SU-DHL-6 (cell line): ENCODE data around the gene DHX29.

Experiments
- H2AFZ ChIP-seq: fragments of 200-600 bp; sonication (generic); 2 replicates; pipeline ENCODE4 v1.6.1; 2014; ENCODE audit warnings: low read depth, mild to moderate bottlenecking, moderate library complexity, mixed read lengths, antibody characterized with exemption, low read length; ENCODE audit not compliant: severe bottlenecking
- H3F3A ChIP-seq: fragments of 200-600 bp; shearing (Covaris generic); 2 replicates; pipeline ENCODE4 v1.6.0; 2016; ENCODE audit warnings: antibody characterized with exemption, mild to moderate bottlenecking; ENCODE audit not compliant: insufficient read depth
- H3K27ac ChIP-seq: fragments of 200-600 bp; sonication (generic); 2 replicates; pipeline ENCODE4 v1.5.1; 2016; ENCODE audit warnings: low read depth, mild to moderate bottlenecking, low read length, moderate library complexity, mixed read lengths
- H3K27me3 ChIP-seq: fragments of 200-600 bp; sonication (generic), shearing (Covaris generic); 2 replicates; pipeline ENCODE4 v1.6.0; 2014; ENCODE audit warnings: mild to moderate bottlenecking, low read length
- H3K36me3 ChIP-seq: fragments of 200-600 bp; sonication (generic); 2 replicates; pipeline ENCODE4 v1.6.1; 2014; ENCODE audit warnings: mild to moderate bottlenecking, low read length, mixed read lengths
- H3K4me2 ChIP-seq: fragments of 300-600, 200-600 bp; shearing (Covaris generic), sonication (generic); 2 replicates; pipeline ENCODE4 v1.6.0; 2014; ENCODE audit warnings: low read length, low read depth, mild to moderate bottlenecking; ENCODE audit not compliant: poor library complexity, severe bottlenecking
- H3K4me3 ChIP-seq: fragments of 200-600 bp; sonication (generic); 2 replicates; pipeline ENCODE4 v1.5.1; 2014; ENCODE audit warnings: antibody characterized with exemption, low read length, mild to moderate bottlenecking, mixed read lengths; ENCODE audit not compliant: insufficient read depth, poor library complexity, severe bottlenecking
- H3K79me2 ChIP-seq: fragments of 200-600 bp; sonication (generic); 2 replicates; pipeline ENCODE4 v1.6.1; 2014; ENCODE audit warnings: mild to moderate bottlenecking, low read length, moderate library complexity; ENCODE audit not compliant: insufficient read depth
- H3K9ac ChIP-seq: fragments of 200-600 bp; sonication (generic); 2 replicates; pipeline ENCODE4 v1.7.0; 2014; ENCODE audit warnings: mild to moderate bottlenecking, low read length
- H3K9me2 ChIP-seq: fragments of 200-600 bp; sonication (generic); replicated peaks from 2 replicates; pipeline ENCODE4 v1.6.1; 2014; ENCODE audit warnings: low read length; ENCODE audit not compliant: insufficient read depth
- H3K9me3 ChIP-seq: fragments of 200-600 bp; sonication (generic); 2 replicates; pipeline ENCODE4 v1.6.1; 2014; ENCODE audit warnings: low read length, mixed read lengths; ENCODE audit not compliant: insufficient read depth
- H4K20me1 ChIP-seq: fragments of 200-600 bp; sonication (generic); 2 replicates; pipeline ENCODE4 v1.6.1; 2014; ENCODE audit warnings: low read depth, mild to moderate bottlenecking, antibody characterized with exemption, low read length, moderate library complexity, mixed read lengths
- CTCF ChIP-seq: fragments of 200-600 bp; sonication (generic); IDR thresholded peaks from one replicate; pipeline ENCODE4 v1.5.1; 2017; ENCODE audit warnings: antibody characterized with exemption, mild to moderate bottlenecking, low read length, moderate library complexity; ENCODE audit not compliant: insufficient read depth, poor library complexity, severe bottlenecking
- EZH2phosphoT487 ChIP-seq: fragments of 200-600 bp; sonication (generic), shearing (Covaris generic); conservative IDR thresholded peaks from 2 replicates; pipeline ENCODE4 v1.6.1; 2018; ENCODE audit warnings: mild to moderate bottlenecking, antibody characterized with exemption, low read length, moderate library complexity, mixed read lengths

The DHX29 gene, protein sequence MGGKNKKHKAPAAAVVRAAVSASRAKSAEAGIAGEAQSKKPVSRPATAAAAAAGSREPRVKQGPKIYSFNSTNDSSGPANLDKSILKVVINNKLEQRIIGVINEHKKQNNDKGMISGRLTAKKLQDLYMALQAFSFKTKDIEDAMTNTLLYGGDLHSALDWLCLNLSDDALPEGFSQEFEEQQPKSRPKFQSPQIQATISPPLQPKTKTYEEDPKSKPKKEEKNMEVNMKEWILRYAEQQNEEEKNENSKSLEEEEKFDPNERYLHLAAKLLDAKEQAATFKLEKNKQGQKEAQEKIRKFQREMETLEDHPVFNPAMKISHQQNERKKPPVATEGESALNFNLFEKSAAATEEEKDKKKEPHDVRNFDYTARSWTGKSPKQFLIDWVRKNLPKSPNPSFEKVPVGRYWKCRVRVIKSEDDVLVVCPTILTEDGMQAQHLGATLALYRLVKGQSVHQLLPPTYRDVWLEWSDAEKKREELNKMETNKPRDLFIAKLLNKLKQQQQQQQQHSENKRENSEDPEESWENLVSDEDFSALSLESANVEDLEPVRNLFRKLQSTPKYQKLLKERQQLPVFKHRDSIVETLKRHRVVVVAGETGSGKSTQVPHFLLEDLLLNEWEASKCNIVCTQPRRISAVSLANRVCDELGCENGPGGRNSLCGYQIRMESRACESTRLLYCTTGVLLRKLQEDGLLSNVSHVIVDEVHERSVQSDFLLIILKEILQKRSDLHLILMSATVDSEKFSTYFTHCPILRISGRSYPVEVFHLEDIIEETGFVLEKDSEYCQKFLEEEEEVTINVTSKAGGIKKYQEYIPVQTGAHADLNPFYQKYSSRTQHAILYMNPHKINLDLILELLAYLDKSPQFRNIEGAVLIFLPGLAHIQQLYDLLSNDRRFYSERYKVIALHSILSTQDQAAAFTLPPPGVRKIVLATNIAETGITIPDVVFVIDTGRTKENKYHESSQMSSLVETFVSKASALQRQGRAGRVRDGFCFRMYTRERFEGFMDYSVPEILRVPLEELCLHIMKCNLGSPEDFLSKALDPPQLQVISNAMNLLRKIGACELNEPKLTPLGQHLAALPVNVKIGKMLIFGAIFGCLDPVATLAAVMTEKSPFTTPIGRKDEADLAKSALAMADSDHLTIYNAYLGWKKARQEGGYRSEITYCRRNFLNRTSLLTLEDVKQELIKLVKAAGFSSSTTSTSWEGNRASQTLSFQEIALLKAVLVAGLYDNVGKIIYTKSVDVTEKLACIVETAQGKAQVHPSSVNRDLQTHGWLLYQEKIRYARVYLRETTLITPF (N-terminal part only)

DNA sequence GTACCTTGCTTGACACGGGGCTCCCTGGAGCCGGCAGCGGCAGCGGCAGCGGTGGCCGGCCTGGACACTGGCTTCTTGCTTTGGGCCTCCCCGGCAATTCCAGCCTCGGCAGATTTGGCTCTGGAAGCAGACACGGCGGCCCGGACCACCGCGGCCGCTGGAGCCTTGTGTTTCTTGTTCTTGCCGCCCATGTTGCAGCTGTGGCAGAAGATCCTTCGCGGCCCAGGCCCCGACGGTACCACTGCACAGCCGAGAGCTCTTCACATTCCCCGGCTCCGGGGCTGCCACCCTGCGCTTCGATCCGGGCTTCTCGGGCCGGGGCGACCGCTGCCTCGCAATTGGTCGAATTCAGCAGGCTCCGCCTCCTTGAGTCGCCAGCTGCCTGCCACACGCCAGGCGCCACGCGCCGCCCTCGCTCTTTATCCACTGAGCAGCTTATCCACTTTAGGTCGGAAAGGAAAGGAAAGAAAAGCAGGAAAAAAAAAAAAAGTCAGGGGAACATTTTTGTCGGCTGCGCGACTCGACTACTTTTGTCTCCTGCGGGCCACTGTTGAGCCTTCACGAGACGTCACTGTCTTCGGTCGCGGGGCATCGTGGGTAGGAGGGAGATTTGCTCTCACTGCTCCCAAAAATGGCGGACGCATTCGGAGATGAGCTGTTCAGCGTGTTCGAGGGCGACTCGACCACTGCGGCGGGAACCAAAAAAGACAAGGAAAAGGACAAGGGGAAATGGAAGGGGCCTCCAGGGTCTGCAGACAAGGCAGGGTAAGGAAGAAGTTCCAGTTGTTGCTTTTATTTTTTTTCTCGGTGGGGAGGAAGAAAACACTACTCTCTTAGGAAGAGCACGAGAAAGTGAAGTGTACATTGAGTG, at the start of gene DHX29, which contains the start of gene MTREX:
DHX29 (minus strand) TSS at position 312 of the 871 bp plus-strand sequence; CDS start at position 191, 121 bp downstream.
MTREX (plus strand) TSS at position 607 of the 871 bp plus-strand sequence; CDS start at position 632, 25 bp downstream.
- Histone ChIP-seq H2AFZ (peak within 1 kb of the TSS; percentile 86), H4K20me1 (peaks cover 3% of the 10 kb centered on the region; the same call in 1 of the 2 replicates), H3F3A (no peaks in the 10 kb centered on the region), H3K9me3 (no peaks in the 10 kb centered on the region), H3K9ac (peak within 1 kb of the TSS; percentile 95), H3K27me3 (no peaks in the 10 kb centered on the region), H3K27ac (peak within 1 kb of the TSS; percentile 67), H3K36me3 (peaks cover 11% of the 10 kb centered on the region; the same call in 1 of the 2 replicates), H3K4me3 (peak within 1 kb of the TSS; percentile 99), H3K4me2 (peak within 1 kb of the TSS; percentile 67), H3K79me2 (peaks cover 95% of the 10 kb centered on the region), H3K9me2 (no peaks in the 10 kb centered on the region)
- TF ChIP-seq CTCF (no peak), EZH2phosphoT487 (no peak)

DNA sequence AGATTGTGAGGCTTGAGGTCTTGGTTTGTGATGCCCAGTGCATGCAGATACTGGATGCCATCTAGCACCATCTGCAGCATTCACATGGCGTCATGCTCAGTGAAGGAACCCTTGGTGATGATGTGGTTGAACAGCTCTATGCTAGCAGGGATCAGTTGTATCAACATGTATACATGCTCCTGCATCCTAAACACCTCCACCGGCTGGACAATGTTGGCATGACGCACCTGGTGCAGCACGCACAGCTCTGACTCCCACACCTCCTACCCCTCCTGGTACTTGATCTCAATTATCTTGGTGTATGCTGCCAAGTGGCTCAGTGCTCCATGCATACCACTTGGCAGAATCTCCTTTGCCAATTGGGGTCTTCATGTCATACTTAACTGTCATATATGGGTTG, 49.4 kb upstream of the DHX29 start:
- H3K36me3 ChIP-seq, result peaks cover 37% of the 10 kb centered on the region
- no peak overlapping the region for H3K27ac ChIP-seq
- TF ChIP-seq CTCF (no peak), EZH2phosphoT487 (no peak)
- H3K9me3 ChIP-seq, result no peaks in the 10 kb centered on the region
- no peaks in the 10 kb centered on the region; the same call in 1 of the 2 replicates for H3F3A ChIP-seq
- H3K9ac ChIP-seq, result no peak overlapping the region
- no peaks in the 10 kb centered on the region for H4K20me1 ChIP-seq
- no peaks in the 10 kb centered on the region for H3K79me2 ChIP-seq
- H3K4me3 ChIP-seq, result no peak overlapping the region
- no peak overlapping the region for H3K4me2 ChIP-seq
- no peaks in the 10 kb centered on the region for H3K27me3 ChIP-seq
- H2AFZ ChIP-seq, result no peak overlapping the region
- no peaks in the 10 kb centered on the region for H3K9me2 ChIP-seq
